H9 (cell line): ENCODE measurements around the gene NRG3. TPM values are rescaled to one million over a fixed set of nuclear protein-coding genes. Genes with fewer than 3 reads are reported as not detected.

Source experiments
- DNase-seq: peaks from one replicate; pipeline ENCODE4 v3.0.0-alpha.2; 2017
- H2AFZ ChIP-seq: one replicate; pipeline ENCODE4 v1.6.1; 2013; ENCODE audit warnings: mild to moderate bottlenecking, low read length, control low read depth, moderate library complexity
- H2AK5ac ChIP-seq: 2 replicates; pipeline ENCODE4 v1.6.1; 2013; ENCODE audit warnings: low read length, control low read depth, mixed read lengths; ENCODE audit not compliant: insufficient read length
- H2BK120ac ChIP-seq: one replicate; pipeline ENCODE4 v1.6.1; 2013; ENCODE audit warnings: low read depth, mild to moderate bottlenecking, low read length, control low read depth, inconsistent platforms; ENCODE audit not compliant: poor library complexity, severe bottlenecking
- H2BK12ac ChIP-seq: 2 replicates; pipeline ENCODE4 v1.6.1; 2013; ENCODE audit warnings: low read length, control low read depth, mixed read lengths, low read depth; ENCODE audit not compliant: insufficient read length
- H2BK15ac ChIP-seq: 2 replicates; pipeline ENCODE4 v1.6.1; 2013; ENCODE audit warnings: low read depth, low read length, control low read depth
- H2BK20ac ChIP-seq: one replicate; pipeline ENCODE4 v1.6.1; 2013; ENCODE audit warnings: low read depth, mild to moderate bottlenecking, low read length, control low read depth, inconsistent platforms; ENCODE audit not compliant: poor library complexity, severe bottlenecking
- H2BK5ac ChIP-seq: 2 replicates; pipeline ENCODE4 v1.6.1; 2013; ENCODE audit warnings: low read length, control low read depth, mixed read lengths; ENCODE audit not compliant: insufficient read length
- H3K14ac ChIP-seq: 2 replicates; pipeline ENCODE4 v1.6.1; 2013; ENCODE audit warnings: low read length, control low read depth; ENCODE audit not compliant: insufficient read depth
- H3K18ac ChIP-seq: 2 replicates; pipeline ENCODE4 v1.6.1; 2013; ENCODE audit warnings: low read depth, mild to moderate bottlenecking, mixed read lengths, low read length, control low read depth; ENCODE audit not compliant: insufficient read length
- H3K23ac ChIP-seq: 2 replicates; pipeline ENCODE4 v1.6.1; 2013; ENCODE audit warnings: low read length, control low read depth, mixed read lengths, low read depth; ENCODE audit not compliant: insufficient read length
- H3K23me2 ChIP-seq: 2 replicates; pipeline ENCODE4 v1.6.1; 2013; ENCODE audit warnings: low read depth, mild to moderate bottlenecking, mixed read lengths, low read length, control low read depth; ENCODE audit not compliant: insufficient read length, poor library complexity, severe bottlenecking
- H3K27ac ChIP-seq: 2 replicates; pipeline ENCODE4 v1.5.1; 2013; ENCODE audit warnings: low read length, control low read depth, mixed read lengths, low read depth; ENCODE audit not compliant: insufficient read length
- H3K27me3 ChIP-seq: 2 replicates; pipeline ENCODE4 v1.6.1; 2013; ENCODE audit warnings: low read length, control low read depth, inconsistent platforms; ENCODE audit not compliant: insufficient read depth
- H3K4ac ChIP-seq: 2 replicates; pipeline ENCODE4 v1.6.1; 2013; ENCODE audit warnings: low read depth, mild to moderate bottlenecking, control low read depth, inconsistent platforms, low read length, moderate library complexity
- H3K4me1 ChIP-seq: 2 replicates; pipeline ENCODE4 v1.6.1; 2013; ENCODE audit warnings: low read length, control low read depth, inconsistent platforms; ENCODE audit not compliant: insufficient read depth
- H3K4me2 ChIP-seq: 2 replicates; pipeline ENCODE4 v1.6.1; 2013; ENCODE audit warnings: low read length, control low read depth, mixed read lengths; ENCODE audit not compliant: insufficient read length, insufficient read depth
- H3K56ac ChIP-seq: 2 replicates; pipeline ENCODE4 v1.6.1; 2013; ENCODE audit warnings: low read depth, mild to moderate bottlenecking, mixed read lengths, low read length, control low read depth; ENCODE audit not compliant: insufficient read length
- H3K79me1 ChIP-seq: 2 replicates; pipeline ENCODE4 v1.6.1; 2013; ENCODE audit warnings: low read depth, mild to moderate bottlenecking, moderate library complexity, low read length, control low read depth, inconsistent platforms; ENCODE audit not compliant: insufficient read depth, poor library complexity, severe bottlenecking
- H3K79me2 ChIP-seq: 2 replicates; pipeline ENCODE4 v1.6.1; 2013; ENCODE audit warnings: low read length, control low read depth, inconsistent platforms; ENCODE audit not compliant: insufficient read depth
- H3K9ac ChIP-seq: 2 replicates; pipeline ENCODE4 v1.6.1; 2013; ENCODE audit warnings: low read length, control low read depth, mixed read lengths; ENCODE audit not compliant: insufficient read length; ENCODE audit errors: extremely low read depth
- H3K9me3 ChIP-seq: one replicate; pipeline ENCODE4 v1.6.1; 2013; ENCODE audit warnings: low read depth, low read length, inconsistent platforms; ENCODE audit not compliant: control insufficient read depth
- H3T11ph ChIP-seq: one replicate; pipeline ENCODE4 v1.6.1; 2013; ENCODE audit warnings: mild to moderate bottlenecking, low read length, control low read depth, inconsistent platforms
- H4K20me1 ChIP-seq: one replicate; pipeline ENCODE4 v1.6.1; 2013; ENCODE audit not compliant: control insufficient read depth, insufficient read length, insufficient read depth
- H4K5ac ChIP-seq: 2 replicates; pipeline ENCODE4 v1.6.1; 2013; ENCODE audit warnings: low read depth, mild to moderate bottlenecking, mixed read lengths, low read length, control low read depth; ENCODE audit not compliant: insufficient read length
- H4K8ac ChIP-seq: replicated peaks from 2 replicates; pipeline ENCODE4 v1.6.1; 2013; ENCODE audit warnings: low read length, control low read depth, mixed read lengths, low read depth; ENCODE audit not compliant: insufficient read length
- H4K91ac ChIP-seq: 2 replicates; pipeline ENCODE4 v1.6.1; 2013; ENCODE audit warnings: low read depth, mild to moderate bottlenecking, moderate library complexity, mixed read lengths, low read length, control low read depth; ENCODE audit not compliant: insufficient read length
- H3K27ac Mint-ChIP-seq, 3 experiments: 2 replicates in 2 of 3; 3 replicates in 1 of 3; pipeline ENCODE4 v1.8.0; 2020 to 2021; ENCODE audit warnings: mixed read lengths in 3 of 3, mild to moderate bottlenecking in 1 of 3, moderate library complexity in 1 of 3
- H3K27me3 Mint-ChIP-seq: 2 replicates; pipeline ENCODE4 v1.8.0; 2021; ENCODE audit warnings: low read depth, mild to moderate bottlenecking, moderate library complexity, mixed read lengths
- H3K36me3 Mint-ChIP-seq, 3 experiments: 2 replicates in 2 of 3; 3 replicates in 1 of 3; pipeline ENCODE4 v1.8.0; 2020 to 2021; ENCODE audit warnings: low read depth in 3 of 3, mixed read lengths in 3 of 3; ENCODE audit not compliant: insufficient read depth in 1 of 3
- H3K4me1 Mint-ChIP-seq, 2 experiments: 2 replicates each; pipeline ENCODE4 v1.8.0; 2020; ENCODE audit warnings: mixed read lengths in 2 of 2
- H3K4me3 Mint-ChIP-seq, 2 experiments: 2 replicates in 1 of 2; 3 replicates in 1 of 2; pipeline ENCODE4 v1.8.0; 2020 to 2021; ENCODE audit warnings: mild to moderate bottlenecking in 2 of 2, mixed read lengths in 2 of 2, moderate library complexity in 1 of 2
- H3K9me3 Mint-ChIP-seq, 2 experiments: 2 replicates in 1 of 2; 3 replicates in 1 of 2; pipeline ENCODE4 v1.8.0; 2020; ENCODE audit warnings: mild to moderate bottlenecking in 2 of 2, mixed read lengths in 2 of 2, moderate library complexity in 1 of 2
- total RNA-seq: library from RNA; stranded (reverse); gene quantifications from 2 replicates; pipeline ENCODE4 v1.2.1, GENCODE V29; 2021
- TF ChIP-seq, protein P1 (sequence below): fragments of 200-600 bp; sonication (generic); conservative IDR thresholded peaks from 3 replicates; pipeline ENCODE4 v1.8.0; 2021; ENCODE audit warnings: antibody characterized with exemption, mild to moderate bottlenecking

Gene NRG3
- total RNA-seq, 1 experiment from 2014 or later: 1.6 TPM

DNA sequence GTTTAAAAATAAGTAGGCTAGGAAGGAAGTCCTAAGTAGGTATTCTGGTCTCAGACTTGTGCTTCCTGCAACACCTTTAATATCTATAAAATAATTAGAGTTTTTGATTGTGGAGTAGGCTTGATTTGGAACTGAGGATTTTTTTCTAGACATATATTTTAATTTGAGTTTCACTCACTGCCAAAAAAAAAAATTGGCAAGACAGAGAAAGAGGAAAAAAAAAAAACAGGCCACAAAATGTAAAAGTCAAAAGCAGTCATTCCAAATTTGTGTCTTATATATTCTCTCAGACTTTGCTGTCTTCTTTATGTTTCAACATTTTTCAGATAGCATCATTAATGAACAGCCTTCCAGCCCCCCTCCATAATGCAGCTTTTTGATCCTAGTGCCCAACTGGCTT is 346.1 kb downstream of the NRG3 start:
- no peaks in the 10 kb centered on the region for H3K36me3 Mint-ChIP-seq

More for the DNA sequence above, 346.1 kb downstream of the NRG3 start:
- Histone ChIP-seq H3K4me2 (no peak overlapping the region), H2AFZ (no peak overlapping the region), H3K27ac (no peak overlapping the region), H3K9ac (no peak overlapping the region), H3K79me1 (no peaks in the 10 kb centered on the region), H3K18ac (no peak overlapping the region), H2BK5ac (no peak overlapping the region), H4K5ac (no peak overlapping the region), H3T11ph (no peak overlapping the region), H2BK120ac (no peak overlapping the region), H4K20me1 (no peaks in the 10 kb centered on the region), H2BK12ac (no peak overlapping the region), H3K27me3 (no peaks in the 10 kb centered on the region), H4K91ac (no peak overlapping the region), H2BK15ac (no peak overlapping the region), H3K79me2 (no peaks in the 10 kb centered on the region), H3K56ac (no peak overlapping the region), H3K23me2 (no peaks in the 10 kb centered on the region), H3K4ac (no peak overlapping the region), H3K23ac (no peak overlapping the region), H3K14ac (no peak overlapping the region), H2AK5ac (no peak overlapping the region), H2BK20ac (no peak overlapping the region), H3K9me3 (no peaks in the 10 kb centered on the region), H3K4me1 (no peaks in the 10 kb centered on the region), H4K8ac (no peak overlapping the region)
- no peak for DNase-seq
- no peaks in the 10 kb centered on the region for H3K9me3 Mint-ChIP-seq
- no peaks in the 10 kb centered on the region for H3K27me3 Mint-ChIP-seq
- TF ChIP-seq, protein P1, sequence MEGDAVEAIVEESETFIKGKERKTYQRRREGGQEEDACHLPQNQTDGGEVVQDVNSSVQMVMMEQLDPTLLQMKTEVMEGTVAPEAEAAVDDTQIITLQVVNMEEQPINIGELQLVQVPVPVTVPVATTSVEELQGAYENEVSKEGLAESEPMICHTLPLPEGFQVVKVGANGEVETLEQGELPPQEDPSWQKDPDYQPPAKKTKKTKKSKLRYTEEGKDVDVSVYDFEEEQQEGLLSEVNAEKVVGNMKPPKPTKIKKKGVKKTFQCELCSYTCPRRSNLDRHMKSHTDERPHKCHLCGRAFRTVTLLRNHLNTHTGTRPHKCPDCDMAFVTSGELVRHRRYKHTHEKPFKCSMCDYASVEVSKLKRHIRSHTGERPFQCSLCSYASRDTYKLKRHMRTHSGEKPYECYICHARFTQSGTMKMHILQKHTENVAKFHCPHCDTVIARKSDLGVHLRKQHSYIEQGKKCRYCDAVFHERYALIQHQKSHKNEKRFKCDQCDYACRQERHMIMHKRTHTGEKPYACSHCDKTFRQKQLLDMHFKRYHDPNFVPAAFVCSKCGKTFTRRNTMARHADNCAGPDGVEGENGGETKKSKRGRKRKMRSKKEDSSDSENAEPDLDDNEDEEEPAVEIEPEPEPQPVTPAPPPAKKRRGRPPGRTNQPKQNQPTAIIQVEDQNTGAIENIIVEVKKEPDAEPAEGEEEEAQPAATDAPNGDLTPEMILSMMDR: no peak
- H3K27ac Mint-ChIP-seq: peak overlapping the region in 1 of 3 experiments; percentile 0; a peak in 1 of 7 replicates
- H3K4me1 Mint-ChIP-seq: peaks cover 0 to 4% of the 10 kb centered on the region in 2 experiments; a peak in 1 of 4 replicates
- H3K4me3 Mint-ChIP-seq: no peak overlapping the region
